ENCODE measurements around the gene TENT5C.

DNA sequence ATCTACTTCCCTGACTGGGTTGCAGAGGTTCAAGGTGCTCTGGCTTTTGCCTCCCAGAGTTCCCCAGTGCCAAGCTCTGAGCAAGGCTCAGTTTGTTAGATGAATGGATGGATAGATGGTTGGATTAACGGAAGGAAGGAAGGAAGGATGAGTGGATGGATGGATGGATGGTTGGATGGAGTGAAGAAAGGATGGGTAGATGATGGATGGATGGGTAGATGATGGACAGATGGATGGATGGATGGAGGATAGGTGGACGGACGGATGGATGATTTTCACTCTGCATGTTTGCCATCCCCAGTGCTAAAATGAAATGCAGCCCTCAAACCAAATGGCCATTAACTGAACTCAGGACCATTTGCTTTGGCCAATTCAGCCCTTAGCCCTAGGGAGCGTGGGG, 27.4 kb upstream of the TENT5C start:
- TF ChIP-seq, protein P1, sequence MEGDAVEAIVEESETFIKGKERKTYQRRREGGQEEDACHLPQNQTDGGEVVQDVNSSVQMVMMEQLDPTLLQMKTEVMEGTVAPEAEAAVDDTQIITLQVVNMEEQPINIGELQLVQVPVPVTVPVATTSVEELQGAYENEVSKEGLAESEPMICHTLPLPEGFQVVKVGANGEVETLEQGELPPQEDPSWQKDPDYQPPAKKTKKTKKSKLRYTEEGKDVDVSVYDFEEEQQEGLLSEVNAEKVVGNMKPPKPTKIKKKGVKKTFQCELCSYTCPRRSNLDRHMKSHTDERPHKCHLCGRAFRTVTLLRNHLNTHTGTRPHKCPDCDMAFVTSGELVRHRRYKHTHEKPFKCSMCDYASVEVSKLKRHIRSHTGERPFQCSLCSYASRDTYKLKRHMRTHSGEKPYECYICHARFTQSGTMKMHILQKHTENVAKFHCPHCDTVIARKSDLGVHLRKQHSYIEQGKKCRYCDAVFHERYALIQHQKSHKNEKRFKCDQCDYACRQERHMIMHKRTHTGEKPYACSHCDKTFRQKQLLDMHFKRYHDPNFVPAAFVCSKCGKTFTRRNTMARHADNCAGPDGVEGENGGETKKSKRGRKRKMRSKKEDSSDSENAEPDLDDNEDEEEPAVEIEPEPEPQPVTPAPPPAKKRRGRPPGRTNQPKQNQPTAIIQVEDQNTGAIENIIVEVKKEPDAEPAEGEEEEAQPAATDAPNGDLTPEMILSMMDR (IDR thresholded peaks at IDR 0.05), result no peak
- no peak for TF ChIP-seq POLR2A (IDR thresholded peaks at IDR 0.05)

Data from tibial nerve (tissue), 3 donors.